GM21367 (cell line): ENCODE data around the gene ARHGAP24.
"Not testable (repeated sequence)": the region's sequence is repeated elsewhere in the genome, so short reads cannot be mapped to it uniquely, and the experiment has no call there.

ENCODE experiments used
- ATAC-seq: cut with Tn5 transposase; IDR thresholded peaks from one replicate; pipeline ENCODE4 v1.9.1; 2021; ENCODE audit not compliant: unreplicated experiment

The ARHGAP24 gene

DNA sequence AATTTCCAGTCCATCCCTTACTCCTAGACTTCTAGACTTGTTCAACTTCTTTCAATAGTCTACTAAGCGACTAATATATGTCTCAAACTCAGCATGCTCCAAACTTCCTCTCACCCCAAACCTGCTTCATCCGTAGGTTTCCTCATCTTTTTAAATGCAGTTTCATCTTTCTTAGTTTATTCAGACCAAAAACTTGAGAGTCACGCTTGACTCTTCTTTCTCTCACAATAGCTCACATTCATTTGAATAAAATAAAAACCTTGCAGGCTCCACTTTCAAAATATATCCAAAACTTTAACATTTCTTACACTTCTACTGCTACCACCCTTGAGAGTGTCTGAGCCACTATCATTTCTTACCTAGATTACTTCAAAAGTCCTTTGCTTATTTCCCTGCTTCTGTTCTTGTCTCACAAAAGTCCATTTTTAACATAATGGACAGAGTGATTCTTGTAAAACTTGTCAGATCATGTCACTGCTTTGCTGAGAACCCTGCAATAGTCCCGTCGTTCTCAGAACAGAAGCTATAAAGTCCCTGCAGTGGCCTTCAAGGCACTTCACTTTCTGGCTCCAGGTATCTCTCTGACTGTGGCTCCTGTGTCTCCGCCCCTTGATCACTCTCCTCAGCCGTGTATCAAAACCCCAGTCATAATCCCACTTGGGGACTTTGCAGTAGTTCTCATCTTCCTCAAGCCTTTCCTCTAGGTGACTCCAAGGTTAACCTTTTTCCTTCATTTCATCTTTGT, 167.6 kb downstream of the ARHGAP24 start:
- ATAC-seq = peak; percentile 73

DNA sequence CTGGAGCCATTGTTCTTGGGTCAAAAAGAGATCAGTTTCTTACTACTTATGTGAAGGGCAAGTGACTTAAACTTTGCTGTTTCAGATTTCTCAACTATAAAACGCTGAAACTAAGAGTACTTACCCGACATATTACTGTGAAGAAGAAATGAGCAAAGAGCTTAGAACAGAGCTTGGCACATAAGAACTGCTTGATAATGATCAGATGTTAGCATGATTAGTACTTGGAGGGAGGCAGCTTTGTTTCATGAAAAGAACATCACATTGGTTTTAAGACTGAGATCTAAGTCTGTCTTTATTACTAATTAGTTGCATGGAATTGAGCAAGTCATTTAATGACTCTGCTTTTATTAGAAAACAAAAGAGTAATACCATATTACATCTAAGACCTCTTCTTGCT, 169.1 kb downstream of the ARHGAP24 start:
- no peak for ATAC-seq

- ATAC-seq = no peak
Measured at GRCh38 chr4:85650908-85651307, 176.0 kb downstream of the ARHGAP24 start.

GRCh38 chr4:85656759-85657505, 182.0 kb downstream of the ARHGAP24 start:
- ATAC-seq = no peak

GRCh38 chr4:85658766-85659439, 184.0 kb downstream of the ARHGAP24 start:
- no peak for ATAC-seq

- no peak for ATAC-seq
Measured at GRCh38 chr4:85659610-85660218, 184.8 kb downstream of the ARHGAP24 start.

DNA sequence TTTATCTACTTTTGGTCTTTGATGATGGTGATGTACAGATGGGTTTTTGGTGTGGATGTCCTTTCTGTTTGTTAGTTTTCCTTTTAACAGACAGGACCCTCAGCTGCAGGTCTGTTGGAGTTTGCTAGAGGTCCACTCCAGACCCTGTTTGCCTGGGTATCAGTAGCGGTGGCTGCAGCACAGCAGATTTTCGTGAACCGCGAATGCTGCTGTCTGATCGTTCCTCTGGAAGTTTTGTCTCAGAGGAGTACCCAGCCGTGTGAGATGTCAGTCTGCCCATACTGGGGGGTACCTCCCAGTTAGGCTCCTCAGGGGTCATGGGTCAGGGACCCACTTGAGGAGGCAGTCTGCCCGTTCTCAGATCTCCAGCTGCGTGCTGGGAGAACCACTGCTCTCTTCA, 191.7 kb downstream of the ARHGAP24 start:
- not testable (repeated sequence) for ATAC-seq

- no peak for ATAC-seq
Measured at GRCh38 chr4:85669204-85669603, 194.3 kb downstream of the ARHGAP24 start.

DNA sequence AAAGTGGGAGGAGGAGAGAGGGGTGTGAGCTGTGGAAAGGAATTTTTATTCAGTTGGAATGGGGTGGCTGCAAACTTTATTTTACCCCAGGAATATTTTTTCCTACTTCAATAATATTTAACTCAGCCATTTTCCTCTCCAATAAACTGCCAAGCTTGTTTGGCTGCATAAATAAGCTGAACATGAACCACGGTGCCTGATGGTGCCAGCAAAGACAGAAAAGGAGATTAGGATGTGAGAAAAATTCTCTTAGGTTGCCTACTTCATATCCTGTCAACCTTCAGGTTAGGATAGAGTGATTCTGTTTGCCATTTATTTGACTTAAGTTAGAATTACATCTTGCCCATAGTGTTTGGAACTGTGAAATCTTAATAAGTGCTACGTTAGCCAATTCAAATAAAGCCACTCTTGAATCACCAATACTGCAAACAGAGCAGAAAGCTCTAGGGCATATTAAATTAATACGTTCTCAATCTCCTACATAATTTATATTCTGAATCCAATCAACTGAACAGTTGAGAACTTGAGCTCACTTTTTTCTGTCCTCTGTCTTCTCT, 195.1 kb downstream of the ARHGAP24 start:
- ATAC-seq = no peak

DNA sequence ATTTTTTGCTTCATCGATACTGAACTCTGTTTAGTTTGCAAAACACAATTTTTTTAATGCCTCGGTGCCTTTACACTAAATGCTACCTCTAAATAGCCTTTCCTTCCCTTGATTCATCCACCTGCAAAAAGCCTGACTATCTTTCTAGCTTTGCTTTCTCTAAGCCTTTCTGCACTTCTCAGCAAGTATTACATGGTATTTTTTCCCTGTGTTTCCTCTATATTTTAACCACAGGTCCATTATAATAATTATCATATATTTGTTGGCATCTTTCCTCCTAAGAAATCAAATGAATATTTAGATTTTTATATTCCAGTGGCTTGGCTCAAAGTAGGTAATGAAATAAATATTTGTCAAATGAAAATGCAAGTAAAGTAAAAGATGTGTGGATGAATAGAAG, 196.2 kb downstream of the ARHGAP24 start:
- no peak for ATAC-seq

- ATAC-seq = no peak
Measured at GRCh38 chr4:85672116-85672515, 197.2 kb downstream of the ARHGAP24 start.

DNA sequence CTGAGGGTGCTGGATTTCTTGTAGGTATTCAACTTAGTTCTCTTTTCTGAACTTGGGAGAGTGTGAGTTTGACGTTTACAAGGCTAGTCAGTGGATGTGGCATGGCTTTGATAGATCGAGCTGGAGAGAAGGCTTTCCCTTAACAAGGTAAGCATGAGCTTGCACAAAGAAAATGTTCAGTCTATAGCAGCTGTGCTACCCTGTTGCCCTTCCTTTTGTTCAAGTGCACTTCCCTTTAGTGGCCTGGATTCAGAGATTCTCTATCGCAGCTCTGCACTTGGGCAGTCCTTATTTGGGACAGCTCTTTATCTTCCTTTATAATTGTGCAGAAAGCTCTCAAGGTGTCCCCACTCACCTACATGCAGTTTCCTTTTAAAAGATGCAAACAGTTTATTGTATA, 198.0 kb downstream of the ARHGAP24 start:
- ATAC-seq = no peak

- ATAC-seq = no peak
Measured at GRCh38 chr4:85673540-85673939, 198.6 kb downstream of the ARHGAP24 start.

- no peak for ATAC-seq
Measured at GRCh38 chr4:85675076-85676049, 200.4 kb downstream of the ARHGAP24 start.

- ATAC-seq = no peak
Measured at GRCh38 chr4:85676050-85676425, 201.1 kb downstream of the ARHGAP24 start.

- no peak for ATAC-seq
Measured at GRCh38 chr4:85676850-85677590, 202.1 kb downstream of the ARHGAP24 start.

DNA sequence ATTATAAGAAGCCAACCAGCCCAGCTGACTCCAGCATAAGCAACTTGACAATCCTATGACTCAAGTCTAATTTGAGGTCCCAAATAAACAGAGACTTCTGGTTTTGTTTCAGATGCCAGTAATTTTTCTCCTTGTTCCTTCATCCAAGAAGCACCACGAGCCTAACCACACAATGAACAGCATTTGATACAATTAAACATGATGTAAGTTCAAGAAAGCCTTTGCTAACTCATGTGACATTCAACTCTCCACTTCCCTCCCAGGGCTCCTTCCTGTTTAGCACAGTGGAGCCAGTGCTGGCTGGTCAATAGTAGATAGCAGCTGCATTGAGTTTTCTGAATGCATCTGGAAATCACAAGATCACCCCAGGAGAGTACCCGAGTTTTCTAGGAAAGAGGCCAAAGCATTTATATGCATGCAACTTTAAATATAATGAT, 206.3 kb downstream of the ARHGAP24 start:
- no peak for ATAC-seq

DNA sequence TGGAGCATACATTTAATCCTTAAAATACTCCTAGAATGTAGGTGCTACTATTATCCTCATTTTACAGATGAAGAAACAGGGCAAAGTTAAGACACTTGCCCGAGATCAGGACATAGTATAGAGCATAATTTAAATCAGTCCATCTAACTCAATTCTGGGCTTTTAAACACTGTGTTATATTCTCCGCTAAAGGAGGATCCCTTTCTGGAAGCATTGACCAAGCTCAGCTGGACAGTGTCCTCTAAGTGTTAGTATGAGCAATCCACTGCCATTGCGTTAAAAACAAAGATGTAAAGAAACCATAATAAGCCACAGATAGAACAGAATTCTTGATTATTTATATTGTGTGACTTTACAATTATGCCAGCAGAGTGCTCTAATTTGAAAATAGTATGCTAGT, 207.0 kb downstream of the ARHGAP24 start:
- no peak for ATAC-seq

DNA sequence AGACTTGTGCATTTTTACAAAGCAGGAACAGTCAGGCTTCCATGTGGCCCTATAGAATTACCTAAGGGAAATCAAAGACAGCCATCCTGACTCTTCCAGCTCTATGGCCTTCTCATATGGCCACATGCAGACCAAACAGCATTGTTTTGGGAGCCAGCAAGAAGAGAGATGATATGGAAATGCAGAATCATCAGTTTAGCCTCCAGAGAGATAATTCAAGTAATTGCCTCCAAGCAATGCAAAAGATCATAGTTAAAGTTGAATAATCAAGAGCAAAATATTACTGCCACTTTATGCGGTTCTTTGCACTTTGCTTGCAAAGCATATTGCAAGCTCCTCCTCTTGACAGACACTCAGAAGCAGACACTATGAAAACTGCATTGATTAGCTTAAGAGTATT, 207.4 kb downstream of the ARHGAP24 start:
- ATAC-seq = no peak
